ENCODE data around the gene CEP290.
A peak's percentile ranks its signal among the peaks of the same experiment; 100 is the strongest.
"Not testable (repeated sequence)": the region's sequence is repeated elsewhere in the genome, so short reads cannot be mapped to it uniquely, and the experiment has no call there.

The CEP290 gene

DNA sequence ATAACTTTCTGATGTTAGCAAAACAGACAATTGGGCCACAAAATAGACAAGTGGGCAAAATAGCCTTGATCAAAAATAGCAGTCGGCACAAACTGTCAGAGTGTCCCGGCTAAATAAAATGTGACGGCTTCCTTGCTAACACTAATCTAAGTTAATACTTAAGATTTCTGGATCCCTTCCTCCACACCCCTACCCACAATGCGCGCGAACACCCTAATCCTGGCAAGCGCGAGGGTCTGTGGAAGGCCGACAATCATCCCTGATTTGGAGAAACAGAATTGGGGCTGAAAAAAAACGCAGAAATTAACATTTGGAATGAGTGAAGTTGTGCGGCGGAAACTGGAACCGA is 489 bp downstream of the CEP290 start:
- DNase-seq: no peak

DNA sequence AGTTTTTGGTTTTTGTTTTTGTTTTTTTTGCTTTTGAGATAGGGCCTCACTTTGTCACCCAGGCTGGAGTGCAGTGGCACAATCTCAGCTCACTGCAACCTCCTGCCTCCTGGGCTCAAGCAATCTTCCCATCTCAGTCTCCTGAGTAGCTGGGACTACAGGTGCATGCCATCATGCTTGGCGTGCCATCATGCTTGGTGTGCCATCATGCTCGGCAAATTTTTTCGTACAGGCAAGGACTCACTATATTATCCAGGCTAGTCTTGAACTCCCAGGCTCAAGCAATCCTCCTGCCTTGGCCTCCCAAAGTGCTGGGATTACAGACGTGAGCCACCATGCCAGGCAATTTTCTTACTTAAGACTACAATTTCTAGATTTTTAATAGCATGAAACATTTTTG is 2.2 kb downstream of the CEP290 start:
- DNase-seq: not testable (repeated sequence)

DNA sequence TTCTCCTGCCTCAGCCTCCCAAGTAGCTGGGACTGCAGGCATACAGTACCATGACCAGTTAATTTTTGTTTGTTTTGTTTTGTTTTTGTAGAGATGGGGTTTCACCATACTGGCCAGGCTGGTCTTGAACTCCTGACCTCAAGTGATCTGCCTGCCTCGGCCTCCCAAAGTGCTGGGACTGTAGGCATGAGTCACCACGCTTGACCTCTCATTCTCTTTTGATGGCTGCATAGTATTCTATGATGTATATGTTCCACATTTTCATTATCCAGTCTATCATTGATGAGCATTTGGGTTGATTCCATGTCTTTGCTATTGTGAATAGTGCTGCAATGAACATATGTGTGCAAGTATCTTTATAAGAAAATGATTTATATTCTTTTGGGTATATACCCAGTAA is 8.7 kb downstream of the CEP290 start:
- not testable (repeated sequence) for DNase-seq

DNA sequence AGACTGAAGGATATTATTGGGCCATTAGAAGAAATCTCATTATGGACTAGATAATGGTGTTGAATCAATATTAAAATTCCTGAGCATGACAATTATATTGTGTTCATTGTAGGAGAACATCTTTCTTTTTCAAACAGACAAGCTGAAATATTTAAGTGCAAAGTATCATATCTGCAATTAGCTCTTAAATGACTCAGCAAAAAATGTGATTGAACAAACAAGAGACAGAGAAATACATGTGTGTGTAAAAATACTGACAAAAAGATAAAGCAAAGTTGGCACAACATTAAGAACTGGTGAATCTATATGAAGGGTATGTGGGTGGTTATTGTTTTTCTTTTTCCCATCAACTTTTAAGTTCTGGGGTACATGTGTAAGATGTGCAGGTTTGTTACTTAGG is 9.5 kb downstream of the CEP290 start:
- DNase-seq: no peak

DNA sequence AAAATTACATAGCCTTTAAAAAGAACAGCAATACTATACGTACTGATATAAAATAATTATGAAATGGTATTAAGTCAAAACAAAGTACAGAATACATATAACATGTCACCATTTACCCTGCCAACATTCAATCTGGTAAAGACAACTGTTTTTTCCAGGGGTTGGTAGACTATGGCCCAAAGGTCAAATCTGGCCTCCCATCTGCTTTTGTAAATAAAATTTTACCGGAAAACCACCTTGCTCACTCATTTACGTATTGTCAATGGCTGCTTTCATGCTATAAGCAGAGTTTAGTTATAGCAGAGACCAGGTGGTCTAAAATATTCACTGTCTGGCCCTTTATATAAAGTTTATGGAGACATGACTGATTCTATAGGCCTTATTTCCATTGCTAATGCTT is 14.0 kb downstream of the CEP290 start:
- no peak for DNase-seq

DNA sequence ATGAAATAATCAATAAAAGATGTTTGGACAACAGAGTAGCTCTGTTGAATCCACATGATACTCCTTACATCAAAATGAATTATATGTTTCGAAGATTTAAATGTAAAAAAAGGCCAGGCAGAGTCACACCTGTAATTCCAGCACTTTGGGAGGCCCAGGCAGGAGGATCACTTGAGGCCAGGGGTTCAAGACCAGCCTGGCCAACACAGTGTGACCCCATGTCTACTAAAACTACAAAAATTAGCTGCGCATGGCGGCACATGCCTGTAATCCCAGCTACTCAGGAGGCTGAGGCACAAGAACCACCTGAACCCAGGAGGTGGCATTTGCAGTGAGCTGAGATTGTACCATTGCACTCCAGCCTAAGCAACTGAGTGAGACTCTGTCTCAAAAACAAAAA is 14.8 kb downstream of the CEP290 start:
- no peak for DNase-seq

DNA sequence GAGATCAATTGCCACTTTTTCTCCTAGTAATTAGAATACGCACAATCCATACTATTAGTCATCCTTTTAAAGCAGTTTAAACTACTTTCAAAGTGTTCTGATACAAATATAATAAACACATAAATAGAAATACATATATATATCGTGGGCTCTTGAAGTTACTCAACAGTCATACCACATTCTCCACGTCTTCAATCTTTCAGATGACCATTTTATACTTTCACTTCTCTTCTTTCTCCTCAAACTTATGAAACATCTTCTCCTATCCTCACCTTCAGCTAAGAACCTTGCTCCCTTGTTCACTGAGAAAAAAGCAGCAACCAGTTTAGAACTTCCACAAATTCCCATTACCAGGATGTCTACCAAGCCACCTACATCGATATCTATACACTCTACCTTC is 19.2 kb downstream of the CEP290 start:
- no peak for DNase-seq

DNA sequence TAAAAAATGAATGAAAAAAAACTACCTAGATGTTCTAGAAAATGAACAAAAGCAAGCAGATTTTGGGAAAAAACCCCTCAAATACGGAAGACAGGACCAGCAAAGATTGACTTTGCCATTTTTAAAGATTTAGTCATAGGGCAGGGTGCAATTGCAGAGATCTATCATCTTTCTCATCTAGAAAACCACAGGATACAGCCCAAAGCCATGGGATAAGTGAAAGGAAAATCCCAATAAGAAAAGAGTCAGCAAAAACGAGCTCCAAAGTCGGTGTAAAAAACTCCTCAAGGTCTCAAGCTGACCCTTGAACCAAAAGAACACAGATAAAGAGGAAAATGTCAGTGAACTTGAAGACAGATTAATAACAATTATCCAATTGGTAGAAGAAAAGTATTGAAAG is 28.0 kb downstream of the CEP290 start:
- no peak for DNase-seq

DNA sequence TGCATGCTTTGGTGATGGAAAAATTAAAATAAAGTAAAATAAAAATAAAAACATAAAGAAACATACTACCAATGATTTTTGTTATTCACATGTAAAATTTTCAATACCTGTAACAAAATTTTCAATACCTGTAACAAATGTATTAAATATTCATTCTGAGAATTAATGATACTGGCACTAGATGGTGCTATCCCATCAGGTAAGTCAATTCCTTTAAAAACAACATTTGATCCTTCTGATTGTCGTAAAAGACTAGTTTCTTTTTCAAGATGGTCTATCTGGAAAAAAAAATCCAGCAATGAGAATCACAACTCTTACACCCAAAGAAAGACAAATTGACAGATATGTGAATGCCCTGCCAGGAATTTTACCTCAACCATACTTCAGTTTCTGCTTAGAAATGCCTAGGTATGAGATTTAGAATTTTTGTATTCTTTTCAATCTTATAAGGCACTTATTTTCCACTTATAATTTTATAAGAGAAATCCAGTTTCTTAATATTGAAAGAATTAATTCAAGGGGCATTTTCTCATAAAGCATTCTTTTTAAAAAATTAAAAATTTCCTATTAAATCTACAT is 30.7 kb downstream of the CEP290 start:
- DNase-seq: peak in 1 of 2 experiments; percentile 40

DNA sequence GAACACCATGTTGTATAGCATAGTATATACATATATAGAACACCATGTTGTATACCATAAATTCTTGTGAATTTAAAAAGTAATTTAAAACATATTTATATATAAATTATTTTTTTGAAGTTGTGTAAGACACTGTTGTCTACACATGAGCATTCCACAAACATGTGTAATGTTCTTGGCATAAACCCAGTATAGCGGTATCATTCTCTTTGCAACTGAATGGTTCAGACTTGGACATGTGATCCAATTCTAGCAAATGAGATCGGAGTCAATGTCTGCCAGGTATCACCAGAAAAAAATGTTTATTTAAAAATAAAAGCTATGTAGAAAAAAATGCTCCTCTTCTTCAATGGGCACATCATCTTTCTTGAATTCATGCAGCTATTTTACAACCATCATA is 33.9 kb downstream of the CEP290 start:
- no peak for DNase-seq

DNA sequence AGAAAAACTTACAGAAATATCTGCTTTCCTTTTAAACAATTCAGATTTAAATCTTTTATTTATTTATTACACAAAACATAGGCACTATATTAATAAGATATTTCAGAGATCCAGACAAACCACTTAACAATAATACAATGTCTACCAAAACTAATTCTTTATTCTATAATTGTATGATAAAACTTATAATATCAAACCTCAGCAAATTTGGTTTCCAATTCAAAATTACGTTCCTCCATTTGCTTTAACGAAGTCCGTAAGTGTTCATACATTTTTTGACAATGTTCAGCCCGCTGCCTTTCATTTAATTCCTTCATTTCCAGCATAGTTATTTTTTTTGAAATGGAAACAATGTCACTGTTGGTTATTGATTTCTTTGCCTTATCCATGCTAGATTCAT is 48.3 kb downstream of the CEP290 start:
- no peak for DNase-seq

DNA sequence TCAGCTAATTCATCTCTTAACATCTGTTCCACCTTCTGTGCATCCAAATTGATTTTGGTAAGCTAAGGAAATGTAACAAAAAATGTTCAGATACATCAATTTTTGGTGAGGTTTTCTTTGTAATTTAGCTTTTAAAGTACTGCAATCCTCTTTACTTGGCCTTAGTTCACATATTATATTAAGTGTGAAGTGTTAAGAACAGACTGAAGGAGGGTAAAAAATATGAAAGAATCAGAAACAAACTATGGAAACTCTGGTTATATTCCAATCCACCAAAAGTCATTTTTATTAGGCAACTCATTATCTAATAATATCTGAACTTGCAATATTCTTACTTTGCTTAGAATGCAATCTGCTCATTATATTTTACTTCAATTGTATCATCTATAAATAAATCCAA is 49.1 kb downstream of the CEP290 start:
- DNase-seq: peak in 1 of 2 experiments; percentile 11

DNA sequence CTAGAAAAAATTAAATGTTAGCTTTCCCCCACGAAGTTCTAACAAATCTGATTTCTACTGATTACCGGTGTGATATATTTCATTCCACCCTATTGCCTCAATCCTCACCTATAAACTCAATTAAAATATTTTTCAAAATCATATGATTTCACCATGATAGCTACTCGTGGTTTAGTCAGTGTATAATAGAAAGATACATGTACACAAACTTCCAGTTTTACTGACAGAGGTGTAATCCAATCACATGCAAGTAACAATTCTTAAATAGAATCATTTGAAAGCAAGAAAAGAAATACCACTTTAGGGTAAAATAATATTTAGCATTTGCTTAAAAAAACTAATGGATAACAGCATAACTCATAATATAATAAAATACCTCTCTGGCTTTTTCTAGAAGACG is 57.7 kb downstream of the CEP290 start:
- DNase-seq: no peak

DNA sequence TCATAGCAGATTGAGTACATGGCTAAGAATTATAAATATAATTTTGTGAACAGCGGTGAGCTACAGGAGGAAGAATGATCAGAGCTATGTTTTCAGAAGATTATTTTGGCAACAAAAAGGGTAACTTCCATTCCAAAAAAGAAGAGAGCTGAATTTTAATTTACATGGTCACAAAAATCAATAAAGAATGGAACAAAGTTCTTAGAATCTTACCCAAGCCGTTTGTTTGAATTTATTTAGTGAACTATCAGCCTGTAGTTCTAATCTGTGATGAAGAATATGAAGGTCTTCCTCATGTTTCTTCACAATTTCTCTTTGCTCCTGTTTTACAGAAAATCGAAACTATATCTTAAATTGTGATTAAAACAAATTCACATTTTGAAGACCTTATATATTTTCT is 58.3 kb downstream of the CEP290 start:
- DNase-seq: no peak

DNA sequence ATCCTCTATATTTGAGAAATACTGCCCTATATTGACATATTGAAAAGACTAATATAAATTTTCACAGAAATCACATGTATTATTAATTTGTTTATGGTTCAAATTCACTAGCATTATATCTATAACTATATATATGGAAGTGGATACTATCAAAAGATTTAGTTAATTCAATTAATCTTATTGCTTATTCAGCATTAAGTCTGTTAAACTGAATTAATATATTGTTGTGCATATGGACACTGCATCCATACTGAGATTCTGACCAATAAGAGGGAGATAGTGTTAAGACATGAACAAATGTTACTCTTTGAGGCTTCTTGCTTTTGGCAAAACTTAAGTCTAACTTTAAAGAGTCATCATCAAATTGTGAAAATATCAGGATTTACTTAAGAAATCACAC is 60.6 kb downstream of the CEP290 start:
- no peak for DNase-seq

DNA sequence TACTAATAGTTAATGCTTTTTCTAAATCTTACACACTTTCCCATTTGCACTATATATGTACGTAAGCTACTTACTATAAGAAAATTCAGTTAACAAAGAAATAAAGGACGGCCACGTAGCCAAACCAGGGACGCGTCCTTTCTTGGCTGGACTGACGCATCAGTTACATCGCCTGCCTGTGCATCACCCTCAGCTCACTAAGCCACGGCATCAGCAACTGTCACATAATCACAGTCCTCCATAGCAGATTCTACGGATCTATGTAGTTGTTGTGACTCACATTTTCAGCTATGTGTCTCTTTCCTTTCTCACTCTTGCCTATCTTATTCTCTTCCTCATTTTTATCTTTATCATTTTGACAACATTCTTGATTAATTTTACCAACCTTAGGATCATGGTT is 74.6 kb downstream of the CEP290 start:
- DNase-seq: no peak

DNA sequence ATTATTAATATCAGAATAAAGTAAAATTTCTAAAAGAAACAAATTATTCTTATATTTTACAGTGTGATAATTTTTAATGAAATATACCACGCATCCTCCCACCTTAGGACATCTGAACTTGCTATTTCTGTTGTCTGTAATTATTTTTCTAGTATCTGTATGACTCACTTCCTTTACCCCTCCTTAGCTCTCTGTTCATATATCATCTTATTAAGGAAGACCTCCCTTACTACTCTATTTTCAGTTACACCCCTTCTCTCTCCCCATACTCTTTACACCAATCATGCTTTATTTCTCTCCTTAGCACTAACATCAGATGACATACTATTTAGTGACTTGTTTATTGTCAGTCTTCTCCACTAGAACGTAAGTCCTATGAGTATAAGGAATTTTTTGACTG is 78.5 kb downstream of the CEP290 start:
- no peak for DNase-seq

DNA sequence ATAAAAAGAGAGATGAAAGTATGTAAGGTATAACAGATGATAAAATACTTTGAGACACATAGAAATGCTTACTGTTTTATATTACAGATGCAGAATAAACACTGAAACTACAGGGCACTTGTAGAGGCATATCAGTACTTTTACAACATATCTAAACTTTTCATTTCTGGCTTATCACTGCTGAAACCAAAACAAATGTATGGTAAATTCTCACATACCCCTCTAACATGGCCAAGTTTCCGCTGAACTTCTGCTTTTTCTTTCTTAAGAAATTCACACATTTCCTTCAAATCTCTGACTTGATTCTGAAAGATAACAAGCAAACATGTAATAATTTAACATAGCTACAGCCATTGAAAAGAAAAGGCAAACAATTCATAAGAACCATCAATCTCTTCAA is 79.4 kb downstream of the CEP290 start:
- no peak for DNase-seq

DNA sequence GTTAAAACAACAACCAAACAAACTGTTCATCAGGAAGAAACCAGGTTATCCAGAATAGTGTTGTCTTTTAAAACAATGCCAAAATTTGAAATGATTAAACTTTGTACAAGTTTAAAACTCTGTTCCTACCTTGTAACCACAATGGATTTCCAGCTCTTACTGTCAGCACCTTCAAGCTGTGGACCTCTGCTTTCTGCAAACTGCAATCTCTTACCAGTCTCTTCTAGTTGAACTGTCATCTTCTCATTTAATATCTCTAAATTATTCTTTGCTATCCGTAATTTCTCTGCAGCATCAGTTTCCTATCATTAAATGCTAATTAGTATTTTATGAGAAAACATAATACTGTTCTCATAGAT is 83.2 kb downstream of the CEP290 start:
- DNase-seq: no peak

DNA sequence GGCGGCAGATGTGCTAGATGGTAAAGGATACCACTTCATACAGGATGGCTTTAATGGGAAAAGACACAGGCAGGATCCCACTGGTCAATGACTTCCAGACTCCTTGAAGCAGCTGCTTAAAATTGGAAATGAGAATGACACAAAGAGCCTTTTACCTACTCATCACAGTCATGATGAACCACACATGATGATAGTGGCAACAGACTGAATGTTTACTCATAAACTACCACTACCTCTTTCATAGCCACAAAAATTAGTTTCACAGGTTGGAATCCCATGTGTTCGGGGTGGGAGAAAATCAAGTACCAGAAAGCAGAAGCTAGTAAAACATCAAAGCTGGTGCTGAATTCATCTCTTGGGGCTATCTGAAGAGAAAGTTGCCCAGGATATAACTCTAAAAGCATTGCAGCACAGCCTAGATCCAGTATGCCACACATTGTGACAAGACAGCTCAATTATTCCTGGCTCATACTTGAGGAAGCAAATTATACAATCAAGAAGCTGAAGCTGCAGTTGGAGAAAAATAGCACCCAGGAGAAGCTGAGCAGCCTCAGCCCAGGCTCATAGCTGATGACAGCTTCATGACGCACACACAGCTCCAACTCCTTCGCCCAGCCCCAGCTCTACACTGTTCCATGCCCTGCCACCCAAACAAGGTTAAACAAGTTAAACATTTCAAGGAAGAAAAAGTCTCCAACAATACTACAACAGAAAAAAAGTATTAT is 83.7 kb downstream of the CEP290 start:
- DNase-seq: peak in 1 of 2 experiments; percentile 2

DNA sequence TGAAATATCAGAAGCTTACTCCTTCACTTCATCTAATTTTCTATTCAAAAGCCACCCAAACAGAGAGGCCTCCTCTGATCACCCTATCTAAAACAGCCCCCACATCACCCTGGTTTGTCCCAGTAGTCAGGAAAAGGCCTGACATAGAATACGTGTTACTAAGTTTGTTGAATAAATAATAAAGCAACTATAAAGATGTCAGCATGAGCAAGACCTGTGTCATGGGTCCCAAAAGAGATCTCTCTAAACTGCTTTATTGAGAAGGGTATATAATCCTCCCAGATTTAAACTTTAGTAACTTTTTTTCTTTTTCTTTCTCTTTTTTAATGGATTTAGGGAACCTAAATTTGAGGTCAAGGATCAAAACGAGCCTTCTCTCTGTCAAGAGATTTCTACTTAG is 85.3 kb downstream of the CEP290 start:
- DNase-seq: no peak

DNA sequence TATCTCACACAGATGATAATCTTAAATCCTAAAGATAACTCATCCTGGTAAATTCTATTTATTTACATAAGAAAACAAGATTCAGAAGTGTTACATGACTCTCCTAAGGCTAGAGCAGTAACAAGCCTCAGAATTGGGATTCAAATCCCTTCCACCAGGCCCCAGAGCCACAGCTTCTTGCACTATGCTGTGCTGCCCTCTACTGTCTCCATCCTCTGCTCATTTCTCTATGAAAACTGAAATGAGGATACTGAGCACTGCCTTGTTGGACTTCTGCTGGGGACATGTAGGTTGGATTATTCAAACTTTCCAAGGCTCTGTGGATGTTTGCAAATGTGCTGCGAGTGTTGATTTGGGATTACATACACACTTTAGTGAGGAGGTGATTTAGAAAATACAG is 89.2 kb downstream of the CEP290 start:
- DNase-seq: peak; percentile 34 to 63

DNA sequence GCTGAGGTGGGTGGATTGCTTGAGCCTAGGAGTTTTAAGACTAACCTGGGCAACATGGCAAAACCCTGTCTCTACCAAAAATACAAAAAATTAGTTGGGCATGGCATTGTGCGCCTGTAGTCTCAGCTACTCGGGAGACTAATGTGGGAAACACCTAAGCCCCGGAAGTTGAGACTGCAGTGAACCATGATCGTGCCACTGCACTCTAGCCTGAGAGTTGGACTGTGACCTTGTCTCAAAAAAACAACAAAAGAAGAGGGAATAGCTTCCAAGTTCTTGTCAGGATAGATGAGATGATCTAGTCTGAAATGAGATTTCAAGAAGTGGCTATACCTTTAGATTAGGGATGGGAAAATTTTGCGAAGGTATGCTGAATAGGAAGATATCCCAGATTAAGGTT is 97.9 kb downstream of the CEP290 start:
- DNase-seq: no peak

DNA sequence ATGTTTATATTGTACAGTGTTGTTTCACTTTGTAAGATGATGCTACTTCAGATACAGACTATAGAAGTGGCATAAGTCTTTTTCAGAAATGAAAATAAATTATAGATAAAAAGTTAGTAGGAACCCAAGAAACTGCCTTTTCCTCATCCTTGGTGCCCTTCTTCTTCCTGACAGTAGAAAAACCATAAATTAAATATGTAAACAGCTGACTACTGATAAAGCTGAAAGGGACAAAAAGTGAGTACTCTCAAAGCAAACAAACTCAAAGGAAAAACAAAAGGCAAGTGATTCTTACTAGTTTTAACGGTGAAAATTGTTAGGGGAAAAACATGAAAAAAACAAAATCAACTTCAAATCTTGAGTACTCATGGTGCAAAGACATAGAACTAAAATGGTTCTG is 104.1 kb downstream of the CEP290 start:
- DNase-seq: no peak

DNA sequence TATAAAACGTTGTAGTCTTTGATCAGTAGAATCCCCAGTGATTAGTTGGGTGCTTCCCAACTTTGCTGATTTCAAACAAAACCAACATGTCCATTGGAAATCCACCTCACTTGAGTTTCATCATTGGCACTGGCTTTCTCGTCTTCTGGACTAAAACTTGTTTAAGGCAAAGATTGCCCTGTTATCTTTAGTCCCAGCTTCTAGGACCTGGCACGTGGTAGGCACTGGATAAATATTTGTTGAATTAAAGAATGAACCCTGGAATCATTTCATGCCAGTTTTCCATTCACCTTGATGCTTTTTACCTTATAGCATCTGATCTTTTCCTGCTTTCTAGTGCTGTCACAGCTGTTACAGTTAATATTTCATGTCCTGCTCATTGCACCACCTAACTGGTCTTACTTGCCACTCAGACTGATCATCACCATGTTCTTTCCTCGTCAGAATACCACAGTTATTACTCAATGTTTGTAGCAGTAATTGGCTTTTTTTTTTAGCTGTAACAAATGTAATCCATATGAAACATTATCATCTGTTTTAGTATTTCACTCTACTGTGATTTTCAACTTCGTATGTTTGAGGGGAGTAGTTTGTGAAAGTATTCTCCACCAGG is 105.4 kb downstream of the CEP290 start:
- DNase-seq: peak in 1 of 2 experiments; percentile 8

Measured in NCI-H524 (cell line).